ENCODE measurements around the gene AP1M2. TPM values are rescaled to one million over a fixed set of nuclear protein-coding genes. Genes with fewer than 3 reads are reported as not detected.

AP1M2 gene
- total and polyA plus RNA-seq, 2 donors (not counting 3 experiments of a cell fraction or from before 2014, with no cell fraction given), result 0.19 TPM; not detected in 1

DNA sequence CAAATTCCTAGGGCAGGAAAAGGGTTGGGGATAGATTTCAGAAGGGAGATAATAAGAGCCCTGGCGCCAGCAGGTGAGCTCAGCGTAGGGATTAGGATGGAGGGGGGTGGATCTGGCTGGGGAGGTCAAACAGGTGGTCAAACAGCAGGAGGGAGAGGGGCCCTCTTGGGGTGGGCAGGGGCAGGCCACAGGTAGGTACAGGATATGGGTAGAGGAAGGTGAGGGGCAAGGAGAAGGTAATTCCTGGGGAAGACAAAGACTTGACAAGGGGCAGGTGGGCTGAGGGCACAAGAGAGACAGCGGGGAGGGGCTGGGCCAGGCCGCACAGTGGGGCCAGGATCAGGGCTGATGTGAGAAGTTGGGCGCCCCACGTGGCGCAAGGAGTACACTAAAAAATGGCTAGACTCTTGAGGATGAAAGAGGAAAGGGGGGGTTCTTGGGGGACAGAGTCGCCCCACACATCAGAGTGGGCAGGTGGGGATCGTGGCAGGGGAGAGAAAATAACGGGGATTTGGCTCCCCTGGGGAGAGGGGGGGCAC is 22.0 kb downstream of the AP1M2 start:
- dilution Hi-C loops (cut with MboI; ENCODE audit: extremely low pct_ligation_motif_present, low sequenced_read_pairs) (no loop called here), intact Hi-C loops (cut with micrococcal nuclease) (loop anchor here (5.0 kb wide), 1 partner anchor 148 kb away; no protein-coding TSS in a partner anchor)
- H3K79me2 ChIP-seq (ENCODE audit: control insufficient read depth, insufficient read depth, low read length), result peaks cover 10% of the 10 kb centered on the region
- TF ChIP-seq, protein P1, sequence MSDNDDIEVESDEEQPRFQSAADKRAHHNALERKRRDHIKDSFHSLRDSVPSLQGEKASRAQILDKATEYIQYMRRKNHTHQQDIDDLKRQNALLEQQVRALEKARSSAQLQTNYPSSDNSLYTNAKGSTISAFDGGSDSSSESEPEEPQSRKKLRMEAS (IDR thresholded peaks at IDR 0.05; ENCODE audit: insufficient read depth, insufficient read length), result no peak
- TF ChIP-seq, protein P2, sequence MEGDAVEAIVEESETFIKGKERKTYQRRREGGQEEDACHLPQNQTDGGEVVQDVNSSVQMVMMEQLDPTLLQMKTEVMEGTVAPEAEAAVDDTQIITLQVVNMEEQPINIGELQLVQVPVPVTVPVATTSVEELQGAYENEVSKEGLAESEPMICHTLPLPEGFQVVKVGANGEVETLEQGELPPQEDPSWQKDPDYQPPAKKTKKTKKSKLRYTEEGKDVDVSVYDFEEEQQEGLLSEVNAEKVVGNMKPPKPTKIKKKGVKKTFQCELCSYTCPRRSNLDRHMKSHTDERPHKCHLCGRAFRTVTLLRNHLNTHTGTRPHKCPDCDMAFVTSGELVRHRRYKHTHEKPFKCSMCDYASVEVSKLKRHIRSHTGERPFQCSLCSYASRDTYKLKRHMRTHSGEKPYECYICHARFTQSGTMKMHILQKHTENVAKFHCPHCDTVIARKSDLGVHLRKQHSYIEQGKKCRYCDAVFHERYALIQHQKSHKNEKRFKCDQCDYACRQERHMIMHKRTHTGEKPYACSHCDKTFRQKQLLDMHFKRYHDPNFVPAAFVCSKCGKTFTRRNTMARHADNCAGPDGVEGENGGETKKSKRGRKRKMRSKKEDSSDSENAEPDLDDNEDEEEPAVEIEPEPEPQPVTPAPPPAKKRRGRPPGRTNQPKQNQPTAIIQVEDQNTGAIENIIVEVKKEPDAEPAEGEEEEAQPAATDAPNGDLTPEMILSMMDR (IDR thresholded peaks at IDR 0.05; ENCODE audit: extremely low read depth in 1 of 2, insufficient read depth in 1 of 2, low read depth in 1 of 2, low read length in 2 of 2), result peak in 1 of 2 donors; percentile 43
- TF ChIP-seq JUN (IDR thresholded peaks at IDR 0.05; ENCODE audit: borderline replicate concordance, insufficient read depth, insufficient read length, low read depth), result no peak
- no peaks in the 10 kb centered on the region for H3K36me3 ChIP-seq (ENCODE audit: control insufficient read depth in 2 of 2, extremely low read depth in 1 of 2, insufficient read depth in 2 of 2, low read length in 2 of 2)
- peaks cover 27% of the 10 kb centered on the region for H3K4me1 ChIP-seq (ENCODE audit: control insufficient read depth, extremely low read depth, insufficient read depth, low read length)
- H3K9me1 ChIP-seq (replicated peaks; ENCODE audit: control insufficient read depth, extremely low read depth, insufficient read depth, low read length), result no peaks in the 10 kb centered on the region
- POLR2A ChIA-PET, result interaction anchor here (0.8 kb wide), 1 partner anchor 87 kb away, joined by 3 read pairs; no protein-coding TSS in a partner anchor
- FAIRE-seq, result no peak
- H2AFZ ChIP-seq (ENCODE audit: low read depth, low read length), result peak overlapping the region; percentile 96
- CTCF ChIA-PET, result interaction anchor here (0.6 to 1.0 kb wide), 3 partner anchors 16 to 81 kb away, joined by 3 to 4 read pairs (median 3); no protein-coding TSS in a partner anchor
- BruUV-seq (replicated peaks), result no TSS peak
- H3K9ac ChIP-seq (replicated peaks; ENCODE audit: extremely low read depth, insufficient read depth, low read length), result peak overlapping the region; percentile 89
- H3K4me2 ChIP-seq (ENCODE audit: insufficient read depth, low read length), result peak overlapping the region; percentile 74
- peak overlapping the region; percentile 64 for H3K27ac ChIP-seq (ENCODE audit: insufficient read depth, low read depth, low read length)
- DNase-seq (ENCODE audit: low read depth, low spot score), result peak; percentile 26
- no peaks in the 10 kb centered on the region for H4K20me1 ChIP-seq (replicated peaks; ENCODE audit: control insufficient read depth, extremely low read depth, insufficient read depth, low read length)
- H3K9me3 ChIP-seq (replicated peaks; ENCODE audit: control insufficient read depth, insufficient read depth, low read length), result no peaks in the 10 kb centered on the region
- no peaks in the 10 kb centered on the region for H3K27me3 ChIP-seq (ENCODE audit: control insufficient read depth in 2 of 2, insufficient read depth in 2 of 2, low read length in 2 of 2)
- H3K4me3 ChIP-seq (replicated peaks in 1 of 3; ENCODE audit: insufficient read depth in 1 of 3, low read depth in 1 of 3, low read length in 3 of 3), result peak overlapping the region; percentile 75 to 99 (median 78)

DNA sequence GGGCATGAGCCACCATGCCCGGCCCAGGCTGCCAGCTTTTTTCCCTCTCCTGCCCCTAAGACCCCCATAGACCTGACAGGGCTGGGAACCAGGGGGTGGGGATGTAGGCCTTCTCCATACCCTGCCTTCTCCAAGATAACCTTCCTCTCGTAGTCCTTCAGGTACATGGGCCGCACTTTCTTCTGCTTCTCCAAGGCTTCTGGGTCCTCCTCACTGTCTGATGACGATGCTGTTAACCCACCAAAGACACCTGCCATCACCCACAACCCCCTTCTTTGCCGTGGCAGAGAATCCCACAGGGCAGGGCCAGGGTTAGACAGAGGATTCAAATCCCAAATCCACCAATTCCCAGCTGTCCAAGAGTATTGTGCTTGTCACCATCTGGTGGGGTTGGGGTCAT is 24.5 kb downstream of the AP1M2 start:
- no TSS peak for BruUV-seq (replicated peaks)
- dilution Hi-C loops (cut with MboI; ENCODE audit: extremely low pct_ligation_motif_present, low sequenced_read_pairs), result no loop called here
- CTCF ChIA-PET, result interaction anchor here (1.1 kb wide), 1 partner anchor 79 kb away, joined by 4 read pairs; no protein-coding TSS in a partner anchor

More for the DNA sequence above, 24.5 kb downstream of the AP1M2 start:
- no peak overlapping the region for H3K4me3 ChIP-seq (replicated peaks in 1 of 3; ENCODE audit: insufficient read depth in 1 of 3, low read depth in 1 of 3, low read length in 3 of 3)
- FAIRE-seq (no peak), DNase-seq (ENCODE audit: low read depth, low spot score) (no peak)
- no peak overlapping the region for H3K9ac ChIP-seq (replicated peaks; ENCODE audit: extremely low read depth, insufficient read depth, low read length)
- peaks cover 10% of the 10 kb centered on the region for H3K79me2 ChIP-seq (ENCODE audit: control insufficient read depth, insufficient read depth, low read length)
- no peaks in the 10 kb centered on the region for H3K9me1 ChIP-seq (replicated peaks; ENCODE audit: control insufficient read depth, extremely low read depth, insufficient read depth, low read length)
- no peak overlapping the region for H2AFZ ChIP-seq (ENCODE audit: low read depth, low read length)
- H3K27ac ChIP-seq (ENCODE audit: insufficient read depth, low read depth, low read length), result no peak overlapping the region
- no peak overlapping the region for H3K4me2 ChIP-seq (ENCODE audit: insufficient read depth, low read length)
- TF ChIP-seq POLR2AphosphoS5 (IDR thresholded peaks at IDR 0.05; ENCODE audit: insufficient read depth, low read depth, low read length) (no peak), MYC (IDR thresholded peaks at IDR 0.05; ENCODE audit: low read depth, low read length) (no peak), POLR2A (IDR thresholded peaks at IDR 0.05; ENCODE audit: low read depth, low read length) (no peak), EZH2 (IDR thresholded peaks at IDR 0.05; ENCODE audit: borderline replicate concordance, low read depth, low read length, severe bottlenecking) (no peak), GATA2 (IDR thresholded peaks at IDR 0.05; ENCODE audit: insufficient read depth, insufficient read length, low read depth, low read length) (no peak), FOS (IDR thresholded peaks at IDR 0.05; ENCODE audit: borderline replicate concordance, insufficient read depth, low read length) (no peak), JUN (IDR thresholded peaks at IDR 0.05; ENCODE audit: borderline replicate concordance, insufficient read depth, insufficient read length, low read depth) (no peak)
- TF ChIP-seq, protein P2 (IDR thresholded peaks at IDR 0.05; ENCODE audit: extremely low read depth in 1 of 2, insufficient read depth in 1 of 2, low read depth in 1 of 2, low read length in 2 of 2), result no peak
- TF ChIP-seq, protein P1 (IDR thresholded peaks at IDR 0.05; ENCODE audit: insufficient read depth, insufficient read length), result no peak
- H4K20me1 ChIP-seq (replicated peaks; ENCODE audit: control insufficient read depth, extremely low read depth, insufficient read depth, low read length), result no peaks in the 10 kb centered on the region
- H3K4me1 ChIP-seq (ENCODE audit: control insufficient read depth, extremely low read depth, insufficient read depth, low read length), result peaks cover 15% of the 10 kb centered on the region
- no peaks in the 10 kb centered on the region for H3K27me3 ChIP-seq (ENCODE audit: control insufficient read depth in 2 of 2, insufficient read depth in 2 of 2, low read length in 2 of 2)
- intact Hi-C loops (cut with micrococcal nuclease), result no loop called here
- no peaks in the 10 kb centered on the region for H3K9me3 ChIP-seq (replicated peaks; ENCODE audit: control insufficient read depth, insufficient read depth, low read length)
- peaks cover 0 to 3% of the 10 kb centered on the region in 2 experiments for H3K36me3 ChIP-seq (ENCODE audit: control insufficient read depth in 2 of 2, extremely low read depth in 1 of 2, insufficient read depth in 2 of 2, low read length in 2 of 2)
- POLR2A ChIA-PET, result no interaction called here

Measured in endothelial cell of umbilical vein (primary cell).